HG02798 (cell line): ENCODE measurements around the gene RAB30.

ENCODE experiments used
- ATAC-seq: cut with Tn5 transposase; IDR thresholded peaks from one replicate; pipeline ENCODE4 v1.9.1; 2021; ENCODE audit warnings: mild to moderate bottlenecking; ENCODE audit not compliant: unreplicated experiment, poor library complexity

The RAB30 gene

GRCh38 chr11:83070731-83071566, 748 bp downstream of the RAB30 start:
- ATAC-seq = no peak

GRCh38 chr11:83070044-83070701, 1.5 kb downstream of the RAB30 start:
- ATAC-seq = no peak

- no peak for ATAC-seq
These were observed 2.2 kb downstream of the RAB30 start for GRCh38 chr11:83069441-83070043.

- no peak for ATAC-seq
These were observed 3.1 kb downstream of the RAB30 start for GRCh38 chr11:83068568-83068967.

- no peak for ATAC-seq
These were observed 7.7 kb downstream of the RAB30 start for GRCh38 chr11:83064011-83064410.

GRCh38 chr11:83063073-83063754, 8.5 kb downstream of the RAB30 start:
- ATAC-seq = peak; percentile 71

- peak; percentile 75 for ATAC-seq
These were observed 9.8 kb downstream of the RAB30 start for GRCh38 chr11:83061883-83062282.

GRCh38 chr11:83060965-83061364, 10.7 kb downstream of the RAB30 start:
- no peak for ATAC-seq

- ATAC-seq = no peak
These were observed 14.0 kb downstream of the RAB30 start for GRCh38 chr11:83057721-83058120.

- no peak for ATAC-seq
These were observed 15.1 kb downstream of the RAB30 start for GRCh38 chr11:83056611-83057010.

- ATAC-seq = no peak
These were observed 15.5 kb downstream of the RAB30 start for GRCh38 chr11:83056204-83056603.

GRCh38 chr11:83054904-83055380, 16.8 kb downstream of the RAB30 start:
- ATAC-seq = peak; percentile 49

- peak; percentile 65 for ATAC-seq
These were observed 17.7 kb downstream of the RAB30 start for GRCh38 chr11:83054001-83054400.

GRCh38 chr11:83051760-83052671, 19.7 kb downstream of the RAB30 start:
- no peak for ATAC-seq

GRCh38 chr11:83047515-83048225, 24.0 kb downstream of the RAB30 start:
- ATAC-seq = no peak

GRCh38 chr11:83046621-83047172, 25.0 kb downstream of the RAB30 start:
- no peak for ATAC-seq

GRCh38 chr11:83044958-83045712, 26.6 kb downstream of the RAB30 start:
- ATAC-seq = peak; percentile 81
